Measurements from ENCODE around the gene BTBD1. TPM values are rescaled to one million over a fixed set of nuclear protein-coding genes. Genes with fewer than 3 reads are reported as not detected.

Gene BTBD1
- total RNA-seq, 2 experiments from 2014 or later: 56.5 to 58.0 TPM

DNA sequence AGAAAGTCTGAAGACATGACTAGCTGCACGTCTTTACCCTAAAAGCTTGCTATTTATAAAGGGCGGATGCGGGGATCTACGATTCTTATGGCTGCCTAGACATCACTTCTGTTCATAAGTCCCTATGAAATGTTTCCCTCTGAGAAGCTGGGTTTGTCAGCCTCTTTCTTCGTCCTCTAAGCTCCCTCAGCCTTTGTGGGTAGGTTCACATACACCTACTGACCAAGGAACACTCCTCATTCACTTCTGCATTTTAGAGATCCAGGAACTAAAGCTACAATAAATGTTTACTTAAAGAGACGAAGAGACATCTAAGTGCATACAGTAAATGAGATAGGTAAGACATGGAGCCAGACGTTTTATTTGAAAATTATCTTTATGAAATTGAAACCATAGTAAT, 97.7 kb downstream of the BTBD1 start:
- CTCF ChIA-PET: interaction anchor here (0.9 kb wide), 1 partner anchor 119 kb away, joined by 3 read pairs; no protein-coding TSS in a partner anchor

DNA sequence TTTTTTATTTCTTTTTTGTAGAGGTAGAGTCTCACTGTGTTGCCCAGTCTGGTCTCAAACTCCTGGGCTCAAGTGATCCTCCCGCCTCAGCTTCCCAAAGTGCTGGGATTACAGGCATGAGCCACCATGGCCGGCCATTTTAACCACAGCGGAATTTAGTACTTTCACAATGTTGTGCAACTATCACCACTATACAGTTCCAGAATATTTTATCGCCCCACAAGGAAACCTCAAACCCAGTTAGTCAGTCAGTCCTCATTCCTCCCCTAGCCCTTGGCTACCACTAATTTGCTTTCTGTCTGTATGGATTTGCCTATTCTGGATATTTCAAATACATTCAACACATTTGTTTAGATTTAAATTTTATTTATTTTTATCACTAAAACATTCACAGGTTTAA, 99.0 kb downstream of the BTBD1 start:
- CTCF ChIA-PET: no interaction called here
- POLR2A ChIA-PET: no interaction called here

More for the DNA sequence above, 97.7 kb downstream of the BTBD1 start:
- POLR2A ChIA-PET: no interaction called here

DNA sequence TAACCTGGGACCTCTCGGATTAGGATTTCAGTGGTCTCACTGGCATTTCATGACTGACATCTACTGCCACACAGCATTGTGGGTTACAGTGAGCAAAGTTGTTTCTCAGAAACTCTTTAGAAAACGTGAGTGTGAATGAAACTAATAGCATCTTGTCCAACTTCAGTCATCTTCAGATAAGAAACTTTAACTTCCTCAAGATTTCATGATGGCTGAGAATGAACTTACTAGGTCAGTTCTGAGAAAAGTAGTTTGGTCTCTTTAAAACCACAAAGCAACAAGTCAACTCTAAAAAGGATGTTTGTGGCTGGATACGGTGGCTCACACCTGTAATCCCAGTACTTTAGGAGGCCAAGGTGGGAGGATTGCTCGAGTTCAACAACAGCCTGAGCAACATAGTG, 100.4 kb downstream of the BTBD1 start:
- CTCF ChIA-PET: interaction anchor here (0.6 kb wide), 1 partner anchor 11 kb away, joined by 3 read pairs; no protein-coding TSS in a partner anchor

More for the DNA sequence above, 100.4 kb downstream of the BTBD1 start:
- POLR2A ChIA-PET: no interaction called here

Other genes starting within 250 kb of the BTBD1 start
- gene HOMER2, start 114.5 kb downstream of the BTBD1 start, total RNA-seq: 10 to 100 TPM in 1 of 2 experiments, 1 to 10 TPM in 1; 8.6 to 10.8 TPM
- 10 to 100 TPM; 27.4 to 30.0 TPM for gene RAMAC, start 81.0 kb downstream of the BTBD1 start, total RNA-seq
- gene C15orf40, start 55.6 kb downstream of the BTBD1 start, total RNA-seq: 10 to 100 TPM; 30.5 TPM
- gene TM6SF1, start 40.4 kb upstream of the BTBD1 start, total RNA-seq: 1 to 10 TPM; 2.1 to 2.6 TPM
- 1 to 10 TPM; 6.9 to 7.4 TPM for gene HDGFL3, start 140.6 kb upstream of the BTBD1 start, total RNA-seq
- not detected for gene BNC1, start 217.4 kb upstream of the BTBD1 start, total RNA-seq